ENCODE measurements around the gene LATS2.

LATS2 gene

DNA sequence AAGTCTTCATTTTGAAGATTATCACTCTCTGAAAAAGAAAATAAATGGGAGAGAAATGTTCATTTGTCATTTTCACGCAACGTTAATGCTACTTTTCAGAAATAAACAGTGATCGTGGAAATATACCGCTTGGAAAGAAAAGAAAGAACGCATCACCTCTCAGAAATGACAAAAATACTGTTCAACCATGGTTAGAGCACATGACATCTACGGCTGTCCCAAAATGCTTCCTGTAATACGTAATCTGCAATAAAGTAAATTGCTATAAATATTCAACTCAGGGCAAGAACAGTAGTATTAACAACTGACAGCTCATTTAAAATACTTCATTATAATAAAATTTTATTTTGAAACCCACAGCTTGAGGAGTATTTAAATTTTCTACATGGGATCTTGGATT lies 15.2 kb downstream of the LATS2 start:
- no peak for DNase-seq

DNA sequence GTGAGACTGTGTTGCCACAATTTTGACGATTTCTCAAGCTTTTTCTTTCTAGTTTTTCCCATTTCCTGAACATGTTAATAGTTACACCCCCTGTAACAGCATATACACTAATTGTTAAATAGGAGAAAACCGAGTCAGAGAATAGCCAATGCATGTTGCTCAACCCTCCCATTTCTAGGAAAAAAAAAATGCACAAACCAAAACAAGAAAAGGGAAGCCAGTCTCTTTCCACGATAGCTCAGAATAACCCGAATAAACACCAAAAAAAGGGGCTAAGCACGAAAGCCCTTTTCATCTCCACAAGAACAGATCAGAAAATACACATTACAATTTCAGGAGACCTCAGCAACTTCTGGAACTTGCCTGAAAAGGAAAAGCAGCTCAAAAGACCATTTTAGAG lies 16.3 kb downstream of the LATS2 start:
- no peak for DNase-seq

DNA sequence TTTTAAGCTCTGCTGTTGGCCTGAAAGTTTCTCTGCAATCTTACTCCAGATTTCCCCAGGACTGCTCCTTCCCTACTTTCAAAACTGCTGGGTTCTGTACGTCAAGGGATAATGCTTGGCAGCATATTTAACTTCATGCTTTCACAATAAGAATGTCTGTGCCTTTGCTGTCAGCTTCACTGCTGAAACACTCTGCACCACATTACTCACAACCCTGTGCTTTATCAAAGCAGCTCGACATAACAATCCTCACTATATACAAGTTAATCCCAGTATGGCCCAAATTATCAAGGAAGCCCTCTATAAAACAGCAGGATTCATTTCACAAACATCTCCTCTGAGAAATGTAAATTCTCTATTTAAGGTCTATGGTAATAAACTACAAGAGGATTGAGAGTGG lies 17.5 kb downstream of the LATS2 start:
- no peak for DNase-seq

DNA sequence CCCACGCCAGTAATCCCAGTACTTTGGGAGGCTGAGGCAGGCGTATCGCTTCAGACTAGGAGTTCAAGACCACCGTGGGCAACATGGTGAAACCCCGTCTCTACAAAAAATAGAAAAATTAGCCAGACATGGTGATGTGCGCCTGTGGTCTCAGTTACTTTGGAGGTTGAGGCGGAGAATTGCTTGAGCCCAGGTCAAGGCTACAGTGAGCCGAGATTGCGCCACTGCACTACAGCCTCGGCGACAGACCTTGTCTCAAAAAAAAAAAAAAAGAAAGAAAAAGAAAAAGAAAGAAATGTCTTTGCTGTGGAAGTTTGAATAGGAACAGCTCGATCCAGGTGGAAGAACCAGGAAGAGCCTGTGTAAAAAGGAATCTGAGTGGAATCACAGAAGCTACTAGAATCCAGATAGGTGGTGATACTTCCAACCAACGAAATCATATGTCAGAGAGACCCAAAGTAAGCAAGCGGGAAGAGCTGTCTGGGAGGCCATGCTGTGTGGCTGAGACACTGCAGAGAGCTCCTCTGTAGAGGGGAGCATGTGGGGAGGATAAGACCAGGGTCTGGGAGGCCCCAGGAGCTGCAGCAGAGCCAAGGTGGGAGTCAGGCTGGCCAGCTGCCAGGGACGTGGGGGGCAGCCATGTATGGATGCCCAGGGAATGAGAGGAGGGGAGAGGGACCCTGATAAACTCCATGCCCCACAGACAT lies 21.1 kb downstream of the LATS2 start:
- DNase-seq, result no peak

DNA sequence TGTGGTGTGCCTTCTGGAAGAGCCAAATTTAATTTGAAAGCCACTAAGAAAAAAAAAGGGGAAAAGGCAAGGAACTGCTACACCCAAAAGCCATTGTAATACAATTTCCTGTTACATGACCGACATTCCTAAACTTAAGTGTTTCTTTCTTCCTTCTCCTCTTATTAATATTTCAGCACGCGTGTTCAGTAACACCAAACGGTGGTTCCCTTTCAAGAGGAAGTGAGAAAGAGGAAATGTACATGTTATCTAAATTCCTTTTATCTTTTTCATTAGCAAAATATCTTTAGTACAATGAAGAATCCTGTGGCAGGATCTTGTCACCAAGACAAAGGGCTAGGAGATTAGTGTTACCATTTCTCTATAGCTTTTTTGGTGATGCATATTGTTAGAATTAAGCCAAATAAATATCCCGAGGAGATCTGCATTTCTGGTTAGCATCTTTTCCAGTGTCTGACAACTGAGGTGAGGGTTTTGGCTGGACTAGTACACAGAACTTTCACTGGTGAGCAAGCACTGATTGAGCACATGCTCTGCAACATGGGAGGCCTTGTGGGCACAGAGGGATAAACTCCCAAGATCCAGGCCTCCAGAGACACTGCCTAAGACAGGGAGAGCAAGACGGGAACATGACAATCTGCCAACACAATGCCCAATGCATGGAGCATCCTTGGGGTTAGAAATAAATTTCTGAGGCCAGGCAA lies 22.1 kb downstream of the LATS2 start:
- DNase-seq, result no peak

DNA sequence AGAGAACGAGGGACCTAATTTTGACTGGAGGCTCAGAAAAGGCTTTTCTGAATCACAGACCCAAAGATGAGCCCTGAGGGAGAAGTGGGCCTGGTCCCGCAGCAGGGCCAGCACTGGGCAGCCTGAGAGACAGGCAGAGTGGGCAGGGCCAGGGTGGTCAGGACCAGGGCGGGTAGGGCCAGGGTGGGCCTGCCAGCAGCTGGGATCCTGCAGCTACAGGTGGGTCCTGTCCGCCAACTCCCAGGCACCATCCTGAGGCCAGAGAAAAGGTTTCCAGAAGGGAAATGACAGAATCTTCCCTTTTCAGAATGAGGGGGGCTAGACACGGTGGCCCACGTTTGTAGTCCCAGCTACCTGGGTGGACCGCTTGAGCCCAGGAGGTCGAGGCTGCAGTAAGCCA lies 23.7 kb downstream of the LATS2 start:
- no peak for DNase-seq

DNA sequence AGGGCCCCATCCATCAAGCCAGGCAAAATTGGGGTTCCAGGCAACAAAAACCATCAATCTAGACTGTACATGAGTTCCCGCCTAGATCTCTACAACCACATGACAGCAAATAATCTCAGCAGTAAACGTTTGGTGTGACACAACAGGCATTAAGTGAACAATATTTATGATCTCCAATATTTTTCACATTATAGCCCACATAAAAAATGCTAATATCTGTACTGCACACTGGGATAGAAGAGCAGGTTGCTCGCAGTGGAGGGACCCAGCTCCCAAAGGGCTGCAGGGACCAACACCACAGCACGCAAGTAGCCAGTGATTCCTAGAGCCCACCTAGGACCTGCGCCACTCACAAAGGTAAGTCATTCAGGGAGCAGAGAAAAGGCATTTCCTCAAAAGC lies 25.9 kb downstream of the LATS2 start:
- DNase-seq, result no peak

DNA sequence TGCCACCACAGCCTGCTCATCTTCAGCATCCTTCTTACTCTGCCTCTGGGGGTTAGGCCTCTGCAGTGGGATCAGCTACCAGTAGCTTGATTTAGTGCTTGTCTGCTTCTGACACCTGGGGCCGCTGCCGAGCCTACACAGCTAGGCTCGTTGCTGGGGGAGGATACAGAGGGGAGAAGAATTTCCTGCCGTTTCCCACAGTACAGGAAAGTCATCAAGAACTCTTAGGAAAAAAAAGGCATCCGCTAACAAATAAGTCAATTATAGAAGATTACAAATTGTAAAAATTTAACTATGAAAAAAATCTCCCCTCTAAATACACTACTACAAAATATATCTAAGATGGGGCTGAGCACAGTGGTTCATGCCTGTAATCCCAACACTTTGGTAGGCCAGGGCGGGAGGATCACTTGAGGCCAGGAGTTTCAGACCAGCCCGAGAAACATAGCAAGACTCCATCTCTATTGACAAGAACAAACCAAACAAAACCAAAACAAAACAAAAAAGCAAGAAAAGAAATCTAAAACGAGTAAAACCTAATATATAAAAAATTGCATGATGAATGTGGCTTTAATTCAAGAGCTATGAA lies 26.7 kb downstream of the LATS2 start:
- no peak for DNase-seq

DNA sequence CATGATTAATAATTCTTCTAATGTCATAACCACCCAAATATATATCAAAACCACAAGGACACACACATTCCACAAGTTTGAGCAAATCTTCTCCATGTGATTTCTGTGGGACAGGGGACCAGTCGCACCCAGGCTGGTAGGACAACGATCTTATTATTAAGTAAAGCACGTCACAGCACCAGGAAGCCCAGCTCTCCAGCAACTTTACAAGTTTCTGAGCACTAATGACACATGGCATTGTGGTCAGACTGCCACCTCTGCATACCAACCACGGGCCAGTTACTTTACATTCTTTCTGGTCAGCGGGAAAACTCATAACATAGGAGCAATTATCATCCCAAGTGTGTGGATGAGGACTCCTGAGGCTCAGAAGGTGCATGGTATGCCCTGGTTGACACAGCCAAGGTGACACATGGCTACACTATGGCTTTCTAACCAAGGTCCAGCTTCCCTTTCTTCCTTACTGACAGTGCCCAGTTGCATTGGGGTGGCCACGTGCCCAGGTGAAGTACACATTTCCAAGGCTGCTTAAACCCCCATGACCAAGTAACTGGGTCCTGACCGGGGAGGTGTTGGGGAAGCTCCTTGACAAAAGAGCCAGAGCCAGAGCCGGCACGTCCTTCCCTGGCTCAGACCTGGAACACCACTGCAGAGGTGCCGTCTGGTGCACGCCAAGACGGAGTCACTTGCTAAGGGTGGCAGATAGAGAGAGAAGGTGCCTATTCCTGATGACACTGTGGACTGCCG lies 27.4 kb downstream of the LATS2 start:
- DNase-seq, result no peak

DNA sequence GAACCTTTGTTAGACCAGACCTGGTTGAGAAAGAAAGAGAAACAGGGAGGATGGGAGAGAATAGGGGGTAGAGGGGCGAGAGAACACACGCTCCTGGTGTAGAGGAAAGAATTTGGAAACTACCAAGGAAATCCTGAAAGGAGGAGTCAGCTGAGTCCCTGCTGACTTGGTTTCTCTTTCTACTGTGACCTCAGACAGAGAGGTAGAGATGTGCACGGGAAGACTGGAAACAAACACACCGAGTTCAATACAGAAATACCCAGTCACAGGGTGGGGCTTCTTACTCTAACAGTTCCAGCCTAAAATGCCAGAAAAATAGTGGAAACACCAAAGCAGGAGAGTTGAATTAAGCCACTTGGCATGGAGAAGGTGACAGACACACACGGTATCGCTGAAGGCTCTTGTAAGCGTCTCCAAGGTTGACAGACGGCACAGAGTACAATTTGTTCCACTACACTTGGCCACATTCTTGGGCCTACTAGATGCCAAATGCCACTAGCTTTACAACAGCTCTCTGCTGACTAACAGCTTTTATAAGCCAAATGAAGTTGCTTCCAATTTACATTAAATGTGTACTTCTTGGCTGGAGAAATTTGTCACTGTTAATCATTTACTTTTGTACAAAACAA lies 28.1 kb downstream of the LATS2 start:
- no peak for DNase-seq

DNA sequence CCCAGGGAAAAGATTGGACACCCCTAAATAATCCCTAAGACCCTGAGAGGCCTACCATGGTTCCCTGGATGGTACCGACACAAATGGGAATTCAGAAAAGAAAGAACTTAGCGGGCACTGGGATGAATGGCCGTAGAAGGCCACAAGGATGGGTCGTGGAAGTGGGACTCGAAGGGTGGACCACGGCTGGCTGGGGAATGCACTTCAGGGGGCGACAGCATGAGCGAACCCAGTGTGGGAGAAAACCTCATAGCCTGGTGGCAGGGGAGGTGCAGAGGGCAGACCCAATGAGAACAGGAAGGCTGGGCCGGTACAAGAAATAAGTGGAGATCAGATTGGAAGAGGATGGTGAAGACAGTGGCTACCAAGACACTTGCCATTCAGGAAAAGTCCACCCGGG lies 28.7 kb downstream of the LATS2 start:
- no peak for DNase-seq

DNA sequence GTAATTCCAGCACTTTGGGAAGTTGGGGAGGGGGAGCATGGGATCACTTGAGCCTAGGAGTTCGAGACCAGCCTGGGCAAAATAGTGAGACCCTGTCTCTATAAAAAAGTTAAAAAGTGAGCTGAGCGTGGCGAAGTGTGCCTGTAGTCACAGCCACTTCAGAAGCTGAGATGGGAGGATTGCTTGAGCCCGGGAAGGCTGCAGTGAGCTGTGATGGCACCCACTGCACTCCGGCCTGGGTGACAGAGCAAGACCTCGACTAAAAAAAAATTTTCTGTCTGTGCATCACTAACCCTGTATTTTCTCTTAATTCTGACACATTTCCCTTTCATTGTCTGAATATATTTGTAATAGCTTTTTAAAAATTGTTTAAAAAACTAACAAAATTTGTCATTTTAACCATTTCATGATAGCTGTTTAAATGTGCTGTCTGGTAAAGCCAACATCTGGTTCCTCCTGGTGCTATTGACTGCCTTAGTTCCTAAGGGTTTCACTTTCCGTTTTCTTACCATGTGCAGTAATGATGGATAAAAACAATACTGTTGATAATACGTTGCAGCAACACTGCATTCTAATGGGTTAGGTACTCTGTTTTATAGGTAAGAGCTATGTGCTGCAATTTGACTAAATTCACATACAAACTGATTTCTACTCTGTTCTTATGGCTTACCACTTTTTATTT lies 29.7 kb downstream of the LATS2 start:
- DNase-seq, result no peak

DNA sequence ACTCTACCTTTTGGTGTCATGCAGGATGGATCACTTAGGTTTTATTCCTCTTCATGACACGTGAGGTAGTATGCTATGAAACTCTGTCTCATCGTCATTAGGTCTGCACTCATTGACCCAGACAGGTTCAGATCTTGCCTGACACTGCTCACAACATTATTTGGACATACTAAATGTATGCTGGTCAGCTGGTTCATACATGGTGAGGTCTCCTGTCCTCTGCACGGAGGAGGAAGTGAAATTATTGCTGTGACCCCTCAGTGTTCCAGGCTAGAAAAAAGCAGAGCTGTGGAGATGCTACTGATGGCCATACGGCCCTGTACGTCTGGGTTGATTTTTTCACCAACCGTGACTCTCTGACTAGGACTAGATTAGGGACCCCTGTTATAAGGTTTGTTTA lies 35.8 kb downstream of the LATS2 start:
- DNase-seq, result no peak

DNA sequence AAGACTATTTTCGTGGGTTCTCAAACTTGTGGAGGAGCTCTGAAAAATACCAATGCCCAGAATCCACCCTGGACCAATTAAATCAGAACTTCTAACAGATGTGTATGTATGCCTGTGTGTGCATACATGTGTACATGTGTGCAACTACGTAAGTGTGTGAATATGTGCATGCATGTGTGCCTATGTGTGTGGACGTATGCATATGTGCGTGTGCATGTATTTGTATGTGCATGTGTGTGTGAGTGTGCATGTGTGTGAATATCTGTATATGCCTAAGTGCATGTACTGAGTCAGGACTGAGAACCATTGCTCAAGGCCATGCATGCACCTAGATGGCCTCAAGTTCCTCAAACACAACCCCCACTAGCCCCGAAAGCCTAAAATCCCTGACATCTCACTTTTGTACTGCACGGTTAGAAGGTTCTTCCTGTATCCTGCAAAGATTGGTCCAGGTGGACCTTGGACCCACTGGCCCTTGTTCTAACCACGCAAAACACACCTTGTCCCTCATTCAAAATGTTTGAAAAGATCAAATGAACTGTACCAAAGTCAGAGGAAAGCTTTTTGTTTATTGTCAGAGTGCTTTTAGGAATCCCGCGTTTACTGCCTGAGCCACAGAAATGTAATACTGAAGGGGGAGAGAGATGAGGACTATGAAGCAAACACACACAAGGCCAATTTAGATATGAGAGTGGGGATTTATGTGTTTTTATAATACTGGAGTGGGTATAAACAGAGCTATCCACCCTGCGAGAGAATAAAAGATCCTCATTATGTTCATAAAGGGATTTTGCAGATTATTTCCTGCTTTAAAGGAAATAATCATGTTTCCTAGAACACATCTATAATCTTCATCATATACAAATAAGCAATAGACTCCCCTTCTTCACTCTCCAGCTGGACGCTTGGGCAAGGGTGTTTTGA lies 39.1 kb downstream of the LATS2 start:
- no peak for DNase-seq

DNA sequence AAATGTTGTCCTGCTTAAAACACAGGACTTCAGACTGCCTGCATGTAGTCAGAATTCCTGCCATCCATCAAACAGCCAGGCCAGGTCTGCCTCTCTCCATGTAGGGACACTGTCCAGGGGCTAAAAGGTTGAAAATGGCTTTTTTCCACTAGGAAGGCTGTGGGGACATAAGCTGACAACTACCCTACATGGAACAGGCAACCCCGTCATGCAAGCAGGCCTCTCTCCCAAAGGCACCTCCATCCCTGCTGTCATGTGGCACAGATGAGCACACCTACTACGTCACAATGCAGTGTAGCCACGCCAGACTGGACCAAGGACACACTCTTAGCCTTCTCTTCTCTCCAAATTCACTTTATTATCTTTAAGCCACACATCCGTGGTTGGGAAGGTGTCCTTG lies 40.8 kb downstream of the LATS2 start:
- no peak for DNase-seq

DNA sequence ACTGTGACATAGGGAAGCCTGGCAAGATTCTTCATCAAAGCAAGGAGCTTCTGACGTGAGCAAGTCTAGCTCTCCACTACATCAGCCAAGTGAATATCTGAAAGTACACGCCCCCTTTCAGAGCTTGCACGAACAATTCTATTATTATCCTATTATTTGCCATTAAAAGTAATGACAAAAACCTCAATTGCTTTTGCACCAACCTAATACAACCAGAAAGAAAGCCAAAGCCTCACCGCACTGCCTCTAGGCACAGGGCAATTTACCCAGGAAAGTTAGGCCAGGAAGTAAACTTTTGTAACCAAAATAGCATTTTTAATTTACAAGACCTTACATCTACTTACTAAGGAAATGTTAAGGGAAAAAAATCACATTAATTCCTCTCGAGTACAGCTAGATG lies 41.2 kb downstream of the LATS2 start:
- DNase-seq, result no peak

DNA sequence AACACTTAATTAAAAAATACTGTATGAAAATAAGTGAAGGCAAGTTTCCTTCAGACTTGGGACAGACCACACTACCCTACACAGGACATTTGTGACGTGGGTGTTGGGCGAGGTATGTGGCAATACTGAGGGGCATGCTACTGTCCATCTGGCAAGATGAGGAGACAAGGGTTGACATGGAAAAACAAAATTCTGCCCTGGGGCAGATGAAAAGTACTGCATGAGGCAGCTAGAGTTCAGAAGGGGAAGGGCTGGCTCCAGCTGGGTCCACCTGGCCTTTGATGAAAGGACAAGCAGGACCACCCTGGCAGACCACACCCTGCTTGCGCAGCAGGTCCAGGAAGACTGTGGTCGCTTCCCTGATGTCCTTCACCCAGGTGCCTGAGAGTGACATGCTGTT lies 43.2 kb downstream of the LATS2 start:
- no peak for DNase-seq

DNA sequence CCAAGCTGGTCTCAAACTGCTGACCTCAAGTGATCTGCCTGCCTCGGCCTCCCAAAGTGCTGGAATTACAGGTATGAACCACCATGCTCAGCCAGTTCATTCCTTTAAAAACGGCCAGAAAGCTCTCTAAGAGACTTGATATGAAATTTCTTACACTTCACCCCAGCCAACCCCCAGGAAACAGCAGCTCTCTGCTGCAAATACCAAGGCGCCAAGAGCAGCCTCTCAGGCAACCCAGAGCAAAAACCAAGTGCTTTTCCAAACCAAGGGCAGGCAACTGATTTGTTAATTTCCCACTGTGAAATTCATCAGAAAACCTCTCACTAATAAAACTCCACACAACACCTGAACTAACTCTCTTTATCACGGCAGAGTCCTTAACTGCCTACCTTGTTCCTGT lies 44.9 kb downstream of the LATS2 start:
- DNase-seq, result no peak

DNA sequence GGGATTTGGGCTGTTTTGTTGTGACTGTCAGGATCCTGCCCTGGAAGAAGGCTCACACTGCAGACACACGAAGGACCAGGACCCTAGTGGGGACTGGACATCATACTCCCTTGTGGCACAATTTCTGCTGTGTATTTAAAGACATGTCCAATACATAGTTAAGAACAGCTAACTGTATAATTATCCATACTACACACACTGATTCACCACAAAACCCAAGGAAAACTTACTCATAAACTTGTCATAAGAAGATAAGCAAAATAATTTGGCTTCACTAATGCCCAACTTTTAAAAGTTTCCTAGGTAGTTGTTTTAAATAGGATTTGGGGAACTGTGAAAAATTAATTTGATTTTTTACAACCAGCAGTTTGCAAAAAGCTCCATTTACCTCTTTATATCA lies 46.1 kb downstream of the LATS2 start:
- DNase-seq, result no peak

DNA sequence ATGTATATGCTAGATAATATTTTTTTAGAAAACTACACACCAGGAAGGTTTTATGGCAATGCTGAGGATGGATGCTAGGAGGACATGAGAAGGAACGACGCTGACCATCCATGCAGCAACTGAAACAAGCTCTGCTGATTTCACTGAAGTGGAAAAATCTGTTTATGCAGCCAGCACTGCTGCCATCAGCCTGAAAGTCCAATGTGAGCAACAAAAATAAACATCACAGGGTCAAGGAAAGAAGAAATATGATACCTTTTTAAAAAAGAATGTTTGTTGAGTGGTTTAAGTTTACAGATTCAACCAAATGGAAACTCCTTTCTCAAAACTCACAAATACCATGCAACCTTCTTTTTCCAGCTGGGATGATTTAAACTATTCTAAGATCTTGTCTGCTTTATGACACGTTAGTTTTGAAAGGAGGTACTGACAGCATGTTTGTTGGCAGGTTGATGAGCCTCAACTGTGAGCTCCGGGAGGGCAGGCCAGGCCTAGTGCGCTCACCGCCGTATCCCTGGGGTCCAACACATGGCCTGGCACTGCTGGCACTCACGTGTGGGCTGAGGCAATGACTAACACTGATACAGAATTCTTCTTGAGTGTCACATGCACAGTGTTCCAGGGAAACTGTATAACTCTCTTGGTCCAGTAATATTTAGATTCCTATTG lies 46.8 kb downstream of the LATS2 start:
- no peak for DNase-seq

DNA sequence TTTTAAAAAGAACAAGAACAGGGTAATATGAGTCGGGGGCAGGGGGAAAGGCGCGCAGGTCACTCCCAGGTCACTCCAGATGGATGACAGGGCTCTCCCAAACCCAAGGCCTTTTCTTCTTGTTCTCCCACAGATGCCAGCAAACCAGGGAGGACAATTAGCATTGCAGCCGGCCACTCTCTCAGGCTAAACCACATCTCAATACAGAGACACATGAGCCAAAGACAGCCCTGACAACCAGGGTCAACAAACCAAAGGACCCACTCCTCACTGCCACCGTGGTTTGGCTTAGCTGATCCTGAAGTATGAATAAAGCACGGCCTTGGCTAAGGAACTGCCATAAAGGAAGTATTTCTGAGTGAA lies 47.3 kb downstream of the LATS2 start:
- DNase-seq, result no peak

Data from NCI-H187 (cell line).